ENCODE results near the gene NACA.

DNA sequence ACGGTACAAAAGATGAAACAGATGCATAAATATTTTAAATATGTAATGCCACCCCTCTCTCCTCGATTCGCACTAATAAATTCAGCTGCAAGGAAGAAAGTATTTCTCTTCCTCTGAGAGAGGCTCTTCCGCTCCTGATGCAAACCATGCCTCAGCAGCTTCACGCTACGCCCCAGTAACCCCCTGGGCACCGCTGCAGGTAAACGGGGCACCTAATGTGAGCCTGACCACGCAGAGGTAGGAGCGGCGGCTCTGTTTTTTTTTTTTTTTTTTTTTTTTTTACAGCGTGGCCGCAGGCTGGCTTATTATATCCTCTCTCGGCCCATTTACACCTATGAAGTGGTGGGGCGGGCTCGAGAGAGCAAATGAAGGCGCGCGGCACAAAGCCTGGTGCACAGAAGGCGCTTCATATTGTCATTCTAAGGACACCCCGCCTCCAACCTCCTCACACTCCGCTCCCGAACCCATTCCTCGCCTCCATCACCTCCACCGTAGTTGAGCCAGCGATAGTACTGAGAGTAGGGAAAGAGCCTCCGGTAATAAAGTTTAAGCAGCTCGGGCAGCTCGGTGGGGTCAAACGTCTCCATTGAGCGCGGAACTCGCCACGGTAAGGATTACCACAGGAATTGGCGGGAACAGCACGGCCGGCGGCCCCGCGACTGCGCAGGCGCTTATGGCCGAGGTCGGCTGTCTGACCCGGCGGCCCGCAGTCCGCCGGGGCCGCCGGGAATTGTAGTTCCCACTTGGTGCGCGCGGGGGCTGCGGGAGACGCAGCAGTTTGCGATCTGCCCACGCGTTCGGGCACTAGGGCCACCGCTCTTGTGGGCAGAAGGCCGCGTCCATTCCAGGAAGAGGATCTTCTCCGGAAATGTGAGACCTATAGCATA, 26.9 kb upstream of the NACA start, which contains the start of gene PRIM1:
- TF ChIP-seq EZH2 (IDR thresholded peaks at IDR 0.05; ENCODE audit: insufficient read depth, poor library complexity, severe bottlenecking) (no peak), EZH2phosphoT487 (IDR thresholded peaks at IDR 0.05; ENCODE audit: insufficient read depth, low read depth) (no peak)

Measured in GM23248 (cell line).